GM12801 (cell line): ENCODE data around the gene CYP27C1.

ENCODE experiments used
- CTCF ChIP-seq: IDR thresholded peaks from one replicate; pipeline ENCODE4 v1.5.1; 2011; ENCODE audit warnings: control low read depth; ENCODE audit not compliant: insufficient read length; ENCODE audit errors: extremely low read depth

CYP27C1 gene

GRCh38 chr2:127254386-127254981, 34.4 kb upstream of the CYP27C1 start:
- TF ChIP-seq CTCF, result no peak

GRCh38 chr2:127239395-127239794, 19.3 kb upstream of the CYP27C1 start:
- TF ChIP-seq CTCF, result no peak

- no peak for TF ChIP-seq CTCF
Observed at GRCh38 chr2:127235082-127235702, 15.1 kb upstream of the CYP27C1 start.

- no peak for TF ChIP-seq CTCF
Observed at GRCh38 chr2:127233710-127234109, 13.6 kb upstream of the CYP27C1 start.

GRCh38 chr2:127231130-127231865, 11.2 kb upstream of the CYP27C1 start:
- no peak for TF ChIP-seq CTCF

- TF ChIP-seq CTCF, result no peak
Observed at GRCh38 chr2:127229555-127229954, 9.5 kb upstream of the CYP27C1 start.

- no peak for TF ChIP-seq CTCF
Observed at GRCh38 chr2:127228102-127228501, 8.0 kb upstream of the CYP27C1 start.
